NCI-H2029 (cell line): ENCODE data around the gene DPEP2.
"Not testable (repeated sequence)": the region's sequence is repeated elsewhere in the genome, so short reads cannot be mapped to it uniquely, and the experiment has no call there.

Experiments used
- DNase-seq: peaks from one replicate; lab custom pipeline; 2025; lab: John Stamatoyannopoulos, UW

Gene DPEP2

DNA sequence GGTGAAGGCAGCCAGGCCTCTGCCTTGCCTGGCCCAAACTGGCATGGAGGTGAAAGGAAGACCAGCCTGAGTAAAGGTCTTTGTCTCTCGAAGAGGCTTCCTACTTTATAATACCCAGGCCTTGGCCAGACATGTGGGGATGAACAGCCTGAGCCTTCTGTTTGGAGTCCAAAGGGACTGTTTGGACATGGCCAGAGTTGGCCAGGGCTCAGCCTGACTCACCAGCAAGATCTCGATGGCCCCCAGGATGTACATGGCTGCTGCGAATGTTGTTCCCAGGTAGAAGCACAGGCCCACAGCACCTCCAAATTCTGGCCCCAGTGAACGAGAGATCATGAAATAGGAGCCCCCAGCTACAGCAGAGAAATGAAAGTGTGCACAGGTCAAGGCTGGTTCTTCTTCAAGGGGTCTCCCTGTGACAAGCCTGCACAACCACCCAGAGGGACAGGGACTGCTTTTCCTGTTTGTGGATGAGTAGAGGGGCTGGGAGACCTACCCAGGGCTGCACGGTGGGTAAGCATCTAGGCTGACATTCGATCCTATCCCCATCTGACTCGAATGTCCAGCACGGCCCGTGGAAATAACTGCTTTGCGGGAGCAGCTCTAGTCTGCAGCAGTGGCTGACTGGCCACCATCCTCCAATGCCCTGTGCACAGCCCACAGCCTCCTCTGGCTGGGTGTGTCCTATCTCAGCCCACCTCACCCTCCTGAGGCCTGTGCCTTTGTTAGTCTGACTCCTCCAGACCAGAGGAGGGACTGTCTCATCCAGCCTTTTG, 44.7 kb downstream of the DPEP2 start:
- DNase-seq: no peak

DNA sequence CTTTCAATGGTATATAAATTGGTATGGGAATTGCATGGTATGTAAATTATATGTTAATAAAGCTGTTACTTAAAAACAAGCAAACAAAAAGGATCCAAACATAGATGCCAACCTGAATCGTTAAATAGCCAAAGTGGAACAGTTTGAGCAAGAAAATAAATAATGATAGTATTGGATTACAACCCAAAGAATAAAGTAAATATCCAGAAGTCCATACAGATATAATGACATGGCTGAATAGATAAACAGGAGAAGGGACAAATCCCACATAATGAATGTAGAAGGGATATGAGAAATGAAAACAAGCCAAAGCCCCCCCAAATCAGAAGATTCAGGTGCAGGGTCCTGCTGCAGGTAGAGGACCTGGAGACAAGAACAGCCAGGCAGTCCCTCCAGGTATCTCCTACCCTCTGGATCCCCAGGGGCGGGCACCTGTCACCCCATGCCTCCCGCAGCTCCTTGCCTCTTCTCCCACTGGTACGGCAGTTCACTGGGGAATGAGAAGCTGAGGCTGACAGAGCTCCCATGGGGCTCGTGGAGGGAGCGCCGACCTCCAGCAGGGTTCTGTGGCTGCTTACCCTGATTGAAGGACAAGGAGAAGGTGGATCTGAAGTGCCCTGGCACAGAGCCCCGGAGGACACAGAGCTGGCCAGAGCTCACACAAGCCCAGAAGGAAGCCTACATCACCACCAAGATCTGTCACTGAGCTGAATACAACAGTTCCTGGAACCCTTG, 45.5 kb downstream of the DPEP2 start:
- no peak for DNase-seq

DNA sequence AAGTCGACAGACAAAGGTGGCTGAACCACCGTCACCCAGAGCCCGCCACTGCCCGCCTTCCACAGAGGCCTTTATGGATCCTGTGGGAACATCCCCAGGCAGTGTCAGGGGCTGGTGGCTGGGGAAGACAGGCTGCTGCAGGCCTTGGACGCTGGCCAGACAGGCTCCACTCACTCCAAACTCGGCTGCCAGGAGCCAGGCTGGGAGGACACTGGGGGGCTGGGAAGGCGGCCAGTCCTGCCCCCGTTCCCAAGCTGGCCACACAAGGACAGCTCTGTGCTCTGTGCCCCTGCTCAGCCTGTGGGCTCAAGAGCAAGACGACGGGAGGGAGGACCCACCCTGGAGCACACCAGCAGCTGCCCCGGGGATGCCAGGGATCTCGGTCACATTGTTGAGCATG, 47.8 kb downstream of the DPEP2 start:
- no peak for DNase-seq

DNA sequence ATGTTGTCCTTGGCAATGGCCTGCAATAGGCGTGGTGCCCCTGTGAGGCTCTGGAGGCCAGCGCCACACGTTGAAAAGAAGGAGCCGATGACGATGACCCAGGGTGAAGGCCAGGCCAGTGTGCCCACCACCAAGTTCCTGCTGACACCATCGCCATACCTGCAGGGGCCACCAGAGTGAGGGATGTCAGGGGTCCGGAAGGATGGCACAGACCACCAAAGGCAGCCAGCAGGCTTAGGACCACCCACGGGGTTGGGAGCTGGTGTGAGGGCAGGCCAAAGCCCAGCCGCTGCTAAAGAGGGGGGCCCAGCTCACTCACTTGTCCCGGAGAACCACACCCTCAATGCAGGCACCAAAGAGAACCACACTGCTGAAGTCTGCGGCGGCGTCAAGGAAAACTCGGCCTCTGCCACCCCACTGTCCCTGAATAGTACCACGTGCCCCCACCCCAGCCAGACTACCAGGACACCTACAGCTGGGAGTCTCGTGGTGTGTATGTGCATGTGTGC, 48.9 kb downstream of the DPEP2 start:
- no peak for DNase-seq

DNA sequence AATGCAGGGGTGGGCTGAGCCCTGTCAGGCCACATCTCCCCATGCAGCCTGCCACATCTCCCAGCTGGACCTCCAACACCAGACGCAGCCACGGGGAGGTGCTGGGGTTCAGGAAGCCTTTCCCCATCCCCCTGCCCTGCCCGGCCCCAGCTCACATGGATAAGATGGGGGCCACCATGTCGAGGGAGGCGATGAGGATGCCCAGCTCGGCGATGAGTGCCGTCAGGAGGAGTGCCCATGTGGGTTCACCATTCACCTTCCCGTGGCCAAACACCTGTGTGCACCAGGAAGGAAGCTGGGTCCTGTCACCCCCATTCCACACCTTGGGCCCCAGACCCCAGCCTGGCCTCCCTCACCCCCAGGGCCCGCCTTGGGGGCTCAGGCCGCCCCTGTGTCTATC, 49.6 kb downstream of the DPEP2 start:
- DNase-seq: no peak

DNA sequence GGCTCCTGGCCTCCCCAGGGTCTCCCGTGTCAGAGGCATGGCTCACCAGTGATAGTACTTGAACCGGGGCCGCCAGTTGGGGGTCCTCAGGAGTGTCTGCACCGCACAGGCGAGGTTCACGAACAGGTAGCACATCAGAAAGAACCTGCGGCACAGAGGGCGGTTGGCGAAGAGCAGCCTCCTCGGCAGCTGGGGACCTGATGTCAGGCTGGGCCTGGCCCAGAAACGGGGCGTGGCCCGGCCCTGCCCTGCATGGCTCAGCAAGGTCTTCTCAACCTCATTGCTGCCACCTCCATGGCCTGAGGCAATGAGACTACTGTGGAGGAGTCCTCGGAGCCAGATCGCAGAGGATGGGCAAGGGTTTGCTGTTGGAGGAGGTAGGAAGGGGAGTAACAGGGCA, 51.3 kb downstream of the DPEP2 start:
- DNase-seq: no peak

DNA sequence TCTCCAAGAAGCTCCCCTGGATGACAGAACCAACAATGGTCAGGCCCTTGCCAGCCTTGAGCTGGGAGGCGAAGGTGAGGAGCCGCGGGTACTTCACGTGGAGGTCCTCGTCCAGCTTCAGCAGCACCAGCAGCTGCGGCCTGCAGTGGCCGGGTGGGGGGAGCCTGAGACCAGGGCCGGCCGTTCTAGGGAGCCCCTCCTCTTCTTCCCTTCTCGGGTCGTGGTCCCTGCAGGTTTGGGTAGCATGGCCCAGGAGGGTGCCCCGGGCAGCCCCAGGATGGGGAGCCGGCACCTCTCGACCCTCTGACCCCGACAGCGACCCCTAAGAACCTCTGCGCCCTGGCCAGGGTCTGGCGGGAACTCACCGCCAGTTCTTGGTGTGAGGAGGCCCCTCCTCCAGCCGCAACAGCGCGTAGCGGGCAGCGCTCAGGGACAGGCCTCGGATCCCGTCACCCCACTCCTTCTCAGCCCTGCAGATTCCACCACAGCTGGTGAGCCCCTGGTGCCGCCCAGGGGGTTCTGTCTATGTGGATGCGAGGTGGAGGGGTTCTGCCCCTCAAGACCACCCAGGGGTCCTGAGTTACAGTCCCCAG, 52.2 kb downstream of the DPEP2 start:
- no peak for DNase-seq

DNA sequence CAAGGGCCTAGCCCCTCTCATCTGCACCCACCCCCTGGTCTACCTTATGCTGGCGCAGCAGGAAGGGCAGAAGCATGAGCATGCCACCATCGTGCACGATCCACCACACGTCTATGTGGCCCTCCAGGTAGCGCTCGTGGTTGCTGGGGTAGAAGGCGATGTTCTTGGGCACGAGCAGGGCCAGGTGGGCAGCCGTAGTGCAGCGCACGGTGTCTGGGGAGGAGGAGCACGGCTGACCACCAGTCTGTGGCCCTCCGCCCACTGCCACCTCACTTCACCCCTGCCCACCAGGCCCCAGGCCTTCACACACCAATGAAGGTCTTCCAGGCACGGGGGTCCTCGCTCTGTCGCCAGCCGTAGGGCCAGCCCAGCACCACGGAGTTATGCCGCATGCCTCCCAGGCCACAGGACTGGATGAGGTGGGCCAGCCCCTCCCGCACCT, 53.1 kb downstream of the DPEP2 start:
- DNase-seq: no peak

DNA sequence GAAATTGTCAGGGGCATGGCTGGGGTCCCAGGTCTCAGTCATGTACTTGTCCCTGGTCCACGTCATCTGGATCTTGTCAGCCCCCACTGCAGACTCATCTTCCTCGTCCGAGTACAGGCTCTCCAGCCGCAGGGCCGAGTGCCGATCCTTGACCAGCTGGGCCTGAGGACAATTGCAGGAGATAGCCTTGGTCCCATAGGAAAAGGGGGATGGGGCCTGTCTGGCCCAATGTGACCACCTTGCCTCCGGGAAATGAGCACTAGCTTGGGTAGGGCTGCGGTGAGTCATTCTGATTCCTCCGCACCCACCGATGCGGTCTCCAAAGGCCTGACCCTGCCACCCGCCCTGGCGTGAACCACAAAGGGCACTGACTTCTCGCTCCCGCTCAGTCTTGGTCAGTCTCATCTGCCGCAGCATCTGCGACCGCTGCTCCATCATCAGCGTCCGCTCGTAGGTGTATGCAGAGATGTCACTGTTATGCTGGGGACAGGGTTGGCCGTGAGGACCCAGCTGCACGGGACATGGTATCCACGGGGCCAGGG, 53.8 kb downstream of the DPEP2 start:
- no peak for DNase-seq

DNA sequence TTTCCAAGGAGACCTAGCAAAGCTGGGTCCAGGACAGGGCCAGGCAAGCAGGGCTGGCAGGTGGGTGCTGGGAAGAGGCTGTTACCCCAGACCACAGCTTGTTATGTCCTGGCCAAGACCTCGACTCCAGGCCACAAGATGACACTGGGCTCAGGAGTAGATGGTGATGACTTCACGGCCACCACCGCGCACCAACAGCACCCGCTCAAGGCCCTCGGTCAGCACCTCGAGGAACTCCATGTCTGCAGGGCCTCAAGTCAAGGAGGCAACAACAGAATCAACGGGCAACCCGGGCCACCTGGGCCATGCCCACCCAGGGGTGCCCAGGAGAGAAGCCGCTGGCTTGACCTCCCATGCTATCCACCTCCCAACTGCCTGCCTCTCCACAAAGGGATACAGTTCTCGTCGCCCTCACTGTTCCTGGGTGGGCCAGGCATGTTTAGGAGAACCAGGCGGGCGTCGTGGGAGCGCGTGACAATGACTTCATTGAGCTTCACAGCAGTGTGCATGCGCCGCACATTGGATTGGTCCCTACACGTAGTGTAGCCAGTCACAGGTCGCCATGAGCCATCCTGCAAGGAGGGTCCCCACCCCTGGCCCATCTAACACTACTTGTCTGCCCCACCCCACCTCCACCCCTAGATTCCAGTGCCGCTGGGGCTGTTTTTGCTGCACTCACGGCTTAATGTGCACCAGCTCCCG, 54.4 kb downstream of the DPEP2 start:
- DNase-seq: no peak

DNA sequence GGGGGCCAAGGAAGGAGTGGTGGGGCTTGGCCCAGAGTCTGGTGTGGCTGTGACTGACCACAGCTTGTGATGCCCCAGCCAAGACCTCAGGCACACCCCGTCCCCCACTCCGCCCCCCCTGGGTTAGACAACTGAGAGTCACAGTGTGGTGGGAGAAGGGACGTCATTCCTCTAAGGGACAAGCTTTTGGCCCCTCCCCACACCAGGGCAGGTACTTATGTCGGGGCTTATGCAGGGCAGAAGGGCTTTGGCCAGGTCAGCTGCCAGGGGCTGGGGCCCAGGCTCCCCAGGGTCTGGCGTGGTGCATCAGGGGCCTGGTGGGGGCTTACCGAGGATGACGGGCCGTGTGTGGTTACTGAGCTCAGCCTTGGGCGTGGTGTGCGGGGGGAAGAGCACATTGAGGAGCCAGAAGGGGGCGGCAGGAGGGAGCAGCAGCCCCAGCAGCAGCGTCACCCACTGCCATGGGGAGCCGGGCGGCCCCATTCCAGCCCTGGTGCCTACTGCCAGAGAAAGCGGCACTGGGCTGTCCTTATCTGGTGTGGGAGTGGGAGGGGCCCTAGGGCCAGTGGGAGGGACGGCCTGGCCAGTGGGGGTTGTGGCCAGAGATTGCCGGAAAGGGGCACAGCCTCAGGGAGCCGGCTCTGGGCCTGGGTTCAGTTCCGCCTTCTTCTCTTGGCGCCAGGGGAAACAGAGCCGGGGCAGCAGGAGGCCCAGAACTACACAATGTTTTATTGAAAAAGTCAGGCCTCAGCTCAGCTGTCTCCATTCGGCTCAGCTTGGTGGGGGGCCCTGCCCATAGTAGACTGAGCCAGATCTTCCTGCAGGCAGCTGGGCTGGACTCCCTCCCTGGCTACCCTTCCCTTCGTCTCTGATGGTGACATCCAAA, 55.4 kb downstream of the DPEP2 start, which contains the start of gene LCAT:
LCAT (minus strand) TSS at position 502 of the 886 bp plus-strand sequence; CDS start at position 483, 19 bp downstream.
- DNase-seq: no peak

DNA sequence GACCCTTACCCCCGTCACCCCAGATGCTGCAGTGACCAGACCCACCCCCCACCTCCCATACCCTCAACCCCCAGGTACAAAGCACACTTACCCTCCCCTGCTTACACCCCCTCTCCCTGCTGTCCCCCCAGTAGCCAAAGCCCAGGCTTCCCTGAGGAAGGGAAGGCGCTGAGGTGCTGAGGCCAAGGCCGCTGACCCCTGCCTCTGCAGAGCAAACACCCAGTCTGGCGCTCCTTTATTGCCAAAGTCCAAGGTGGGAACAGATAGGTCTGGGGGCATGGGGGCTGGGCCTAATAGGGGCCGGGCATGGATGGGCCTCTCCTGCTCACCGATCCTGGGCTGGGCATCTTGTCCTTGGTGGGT, 56.0 kb downstream of the DPEP2 start:
- no peak for DNase-seq

DNA sequence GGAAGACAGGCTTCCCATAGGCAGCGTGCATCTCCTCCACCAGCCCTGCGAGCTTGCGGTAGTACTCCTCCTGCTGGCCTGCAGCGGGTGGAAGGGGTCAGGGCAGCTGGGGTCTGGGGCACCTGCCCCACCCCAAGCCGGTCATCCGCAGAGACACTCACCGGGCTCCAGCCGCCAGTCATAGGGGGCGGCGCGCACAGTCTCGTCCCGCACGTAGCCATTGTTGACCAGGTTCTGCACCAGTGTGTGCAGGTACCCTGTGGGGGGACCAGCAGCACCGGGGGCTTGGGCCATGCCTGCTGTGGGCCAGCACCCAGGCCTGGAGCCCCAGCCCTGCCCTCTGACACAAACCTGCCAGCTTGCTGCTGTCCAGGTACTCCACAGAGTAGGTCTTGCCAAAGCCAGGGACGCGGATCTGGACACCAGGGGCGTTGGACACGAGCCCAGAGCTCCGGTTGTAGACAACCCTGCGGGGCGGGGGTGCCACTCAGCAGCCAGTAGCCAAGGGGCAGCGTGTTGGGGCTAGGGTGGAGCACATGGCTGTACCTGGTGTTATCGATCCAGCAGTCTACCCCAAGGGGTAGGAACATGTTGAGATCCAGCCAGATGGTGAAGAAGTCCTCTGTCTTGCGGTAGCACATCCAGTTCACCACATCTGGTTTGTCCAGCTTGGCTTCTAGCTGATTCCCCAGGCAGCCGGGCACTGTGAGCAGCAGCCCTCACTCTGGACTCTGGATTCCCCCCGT, 56.6 kb downstream of the DPEP2 start:
- DNase-seq: no peak

DNA sequence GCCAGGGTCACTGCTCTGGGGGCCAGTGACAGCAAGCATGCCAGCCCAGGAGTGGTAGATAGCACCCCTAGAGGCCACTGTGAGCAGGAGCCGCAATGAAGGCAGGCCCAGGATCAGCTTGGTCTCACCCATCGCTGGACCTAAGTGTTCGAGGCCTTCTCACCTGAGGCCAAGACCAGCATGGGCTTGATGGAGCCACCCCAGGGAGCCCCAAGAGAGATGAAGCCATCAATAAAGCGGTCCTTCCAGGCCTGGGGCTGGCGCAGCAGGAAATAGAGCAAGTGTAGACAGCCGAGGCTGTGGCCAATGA, 57.1 kb downstream of the DPEP2 start:
- DNase-seq: no peak

DNA sequence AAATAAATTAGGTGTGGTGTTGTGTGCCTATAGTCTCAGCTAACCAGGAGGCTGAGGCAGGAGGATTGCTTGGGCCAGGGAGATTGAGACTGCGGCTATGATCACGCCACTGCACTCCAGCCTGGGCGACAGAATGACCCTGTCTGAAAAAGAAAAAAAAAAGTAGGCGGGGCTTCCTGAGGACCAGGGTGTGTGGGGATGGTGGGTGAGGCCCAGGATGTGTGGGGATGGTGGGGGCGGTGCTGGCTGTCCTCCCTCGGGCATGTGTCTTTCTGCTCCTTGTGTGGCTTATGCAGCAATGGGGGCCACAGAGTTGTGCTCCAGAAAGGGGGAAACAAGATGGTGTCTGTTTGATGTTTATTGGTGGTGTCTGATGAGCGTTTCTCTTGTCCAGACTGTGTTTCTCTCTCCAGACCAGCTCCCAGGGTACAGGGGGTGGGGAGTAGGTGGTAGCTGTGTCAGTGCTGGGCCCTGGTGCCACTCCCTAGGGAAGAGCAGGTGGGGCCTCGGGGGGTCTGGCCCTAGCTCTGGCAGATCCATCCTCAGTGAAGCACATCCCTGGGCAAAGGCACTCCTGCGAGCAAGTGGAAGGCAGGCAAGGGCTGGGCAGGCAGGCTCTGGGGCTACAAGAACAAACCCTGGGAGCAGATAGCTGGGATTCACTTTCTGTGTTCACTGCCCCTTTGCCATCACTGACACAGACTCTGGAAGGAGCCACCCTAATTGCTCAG, 57.6 kb downstream of the DPEP2 start:
- DNase-seq: no peak

DNA sequence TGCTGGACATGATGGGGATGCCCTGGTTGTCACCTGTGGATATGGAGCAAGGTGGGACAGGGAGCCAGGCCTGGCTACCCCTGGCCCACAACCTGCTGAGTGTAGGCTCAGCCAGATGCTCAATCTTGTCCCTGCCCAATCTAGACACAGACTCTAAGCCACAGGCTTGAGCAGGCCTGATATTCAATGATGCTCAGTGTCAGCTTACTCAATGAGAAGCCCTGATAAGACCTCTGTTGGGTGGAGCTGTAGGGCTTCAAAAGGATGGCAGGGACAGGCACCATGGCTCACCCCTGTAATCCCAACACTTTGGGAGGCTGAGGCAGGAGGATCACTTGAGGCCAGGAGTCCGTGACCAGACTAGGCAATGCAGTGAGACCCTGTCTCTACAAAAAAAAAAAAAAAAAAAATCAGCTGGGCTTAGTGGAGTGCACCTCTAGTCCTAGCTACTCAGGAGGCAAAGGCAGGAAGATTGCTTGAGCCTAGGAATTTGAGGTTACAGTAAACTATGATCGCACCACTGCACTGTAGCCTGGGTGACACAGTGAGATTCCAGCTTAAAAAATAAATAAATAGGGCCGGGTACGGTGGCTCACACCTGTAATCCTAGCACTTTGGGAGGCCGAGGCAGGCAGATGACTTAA, 58.7 kb downstream of the DPEP2 start:
- no peak for DNase-seq

DNA sequence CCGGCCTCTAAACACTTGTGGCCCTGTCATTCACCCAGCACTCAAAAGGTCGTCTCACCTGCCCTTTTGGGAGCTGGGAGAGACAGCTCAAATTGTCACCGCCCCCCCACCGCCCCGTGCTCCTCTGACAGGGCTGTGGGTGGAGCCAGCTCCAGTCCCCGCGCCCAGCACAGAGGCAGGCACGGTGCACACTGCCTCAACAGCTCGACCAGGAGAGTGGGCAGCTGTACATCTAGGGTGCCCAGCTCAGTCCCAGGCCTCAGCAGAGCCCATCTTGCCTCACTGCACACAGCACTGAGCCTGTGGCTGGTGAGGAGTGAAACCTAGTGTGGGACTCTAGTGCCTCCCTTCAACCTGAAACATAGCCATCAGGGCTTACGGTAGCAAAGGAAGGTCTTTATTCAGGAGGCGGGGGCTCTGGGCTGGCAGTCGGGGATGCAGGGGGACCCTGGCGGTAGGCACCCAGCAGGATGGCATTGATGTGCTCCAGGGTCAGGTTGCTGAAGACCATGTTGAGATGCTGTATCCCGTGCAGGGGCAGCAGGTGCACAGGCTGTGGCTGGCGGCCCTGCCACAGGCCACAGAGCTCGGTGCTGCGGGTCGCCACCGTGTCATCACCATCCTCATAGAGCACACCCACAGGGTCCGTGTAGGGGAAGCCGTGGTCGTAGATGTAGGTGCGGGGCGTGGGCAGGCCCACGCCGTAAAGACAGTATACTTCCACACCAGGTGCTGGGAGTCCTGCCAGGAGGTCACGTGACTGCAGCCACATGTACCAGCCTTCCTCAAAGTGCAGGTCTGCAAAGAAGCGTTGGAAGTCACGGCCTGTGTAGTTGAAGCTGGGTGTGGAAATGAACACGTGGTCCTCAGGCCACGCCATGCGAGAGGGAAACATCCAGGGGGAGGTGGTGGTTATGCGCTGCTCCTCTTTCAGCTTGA, 59.5 kb downstream of the DPEP2 start:
- no peak for DNase-seq

DNA sequence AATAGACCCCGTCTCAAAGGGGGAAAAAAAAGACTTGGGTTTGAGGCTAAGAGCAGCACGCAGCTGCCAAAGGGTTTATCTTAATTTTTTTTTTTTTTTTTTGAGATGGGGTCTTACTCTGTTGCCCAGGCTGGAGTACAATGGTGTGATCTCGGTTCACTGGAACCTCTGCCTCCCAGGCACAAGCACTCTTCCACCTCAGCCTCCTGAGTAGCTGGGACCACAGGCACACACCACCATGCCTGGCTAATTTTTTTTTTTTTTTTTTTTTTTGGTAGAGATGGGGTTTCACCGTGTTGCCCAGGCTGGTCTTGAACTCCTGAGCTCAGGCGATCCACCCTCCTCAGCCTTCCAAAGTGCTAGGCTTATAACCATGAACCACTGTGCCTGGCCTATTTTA, 61.6 kb downstream of the DPEP2 start:
- not testable (repeated sequence) for DNase-seq
